NCI-H345 treated with DMSO at 0.1 percent for 48 hours (cell line): ENCODE measurements around the gene POTEB2.
"Not testable (repeated sequence)": the region's sequence is repeated elsewhere in the genome, so short reads cannot be mapped to it uniquely, and the experiment has no call there.

ENCODE experiments used
- DNase-seq: peaks from one replicate; lab custom pipeline; 2025; ENCODE audit not compliant: unreplicated experiment; lab: John Stamatoyannopoulos, UW

The POTEB2 gene

DNA sequence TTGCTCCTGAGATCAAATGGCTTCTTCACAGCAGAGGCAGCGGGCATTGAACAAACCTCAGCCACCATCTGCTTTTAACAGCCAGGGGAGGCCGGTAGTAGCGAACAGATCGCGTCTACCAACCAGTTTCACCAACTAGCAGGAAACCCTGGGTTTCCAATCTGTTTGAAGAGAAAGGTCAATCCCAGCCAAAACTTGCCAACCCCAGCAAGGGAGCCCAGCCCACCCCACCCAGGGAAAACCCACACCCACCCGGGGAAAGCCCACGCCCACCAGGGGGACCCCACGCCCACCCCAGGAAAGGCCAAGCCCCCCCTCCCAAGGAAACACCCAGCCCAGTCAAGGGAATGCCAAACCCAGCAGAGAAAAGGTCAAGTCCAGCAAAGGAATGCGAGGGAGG lies at the start of gene POTEB2:
Gene POTEB2, minus strand, starts transcription at position 101 of the 400 bp plus-strand sequence. Its CDS starts 33 bp downstream, at position 68.
- DNase-seq = not testable (repeated sequence)

DNA sequence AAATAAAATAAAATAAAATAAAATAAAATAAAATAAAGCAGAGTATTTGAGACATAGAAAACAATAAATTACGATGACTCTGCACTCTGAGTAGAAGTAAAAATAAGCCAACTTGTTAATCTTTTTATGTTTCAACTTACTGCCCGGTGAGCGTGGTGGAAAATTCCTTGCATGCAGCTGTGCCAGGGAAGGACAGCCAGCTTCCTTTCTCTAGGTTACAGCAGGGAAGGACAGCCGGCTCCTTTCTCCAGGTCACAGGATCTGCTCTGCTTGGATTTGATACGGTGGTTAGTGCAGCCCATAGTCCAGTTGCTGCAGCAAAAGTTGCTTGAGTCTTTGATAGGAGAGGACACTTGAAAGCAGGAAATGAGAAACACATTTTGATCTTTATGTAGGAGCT lies 13.8 kb upstream of the POTEB2 start:
- DNase-seq = not testable (repeated sequence)

DNA sequence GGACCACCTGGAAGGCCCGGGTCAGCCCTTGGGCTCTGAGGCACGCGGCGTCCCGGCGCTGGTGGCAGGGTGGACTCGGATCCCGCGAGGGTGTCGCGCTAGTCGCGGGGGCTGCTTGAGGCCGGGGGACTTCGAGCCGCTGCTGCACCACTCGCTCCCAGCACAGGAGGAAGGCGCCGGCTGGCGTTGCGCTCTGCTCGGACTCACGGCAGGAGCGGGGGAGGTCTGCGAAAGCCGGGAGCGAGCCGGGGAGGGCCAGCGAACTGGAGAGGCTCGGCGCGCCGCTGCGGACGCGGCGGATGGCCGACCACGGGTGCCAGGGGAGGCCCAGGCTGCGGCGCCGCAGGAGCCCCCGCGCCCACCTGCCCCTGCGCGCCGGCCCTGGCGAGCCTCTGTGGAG lies 12.3 kb upstream of the POTEB2 start:
- not testable (repeated sequence) for DNase-seq

DNA sequence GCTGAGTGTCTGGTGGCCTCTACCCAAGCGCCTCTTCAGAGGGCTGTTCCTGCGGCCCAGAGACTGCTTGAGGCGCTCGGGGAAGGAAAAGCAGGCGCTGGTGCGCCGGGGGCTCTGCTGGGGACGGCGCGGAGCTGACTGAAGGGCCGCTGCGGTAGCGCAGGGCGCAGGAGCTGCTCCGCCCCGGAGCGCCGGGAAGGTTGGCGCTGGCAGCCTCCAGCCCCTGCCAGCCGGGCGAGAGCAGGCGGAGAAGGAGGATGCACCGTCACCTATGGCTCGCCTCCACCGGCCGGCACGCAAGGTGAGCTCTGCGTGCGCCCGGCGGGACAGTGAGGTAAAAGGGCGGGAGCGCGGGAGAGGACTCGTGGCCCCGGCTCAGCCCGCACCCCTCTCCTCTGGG lies 11.7 kb upstream of the POTEB2 start:
- DNase-seq = not testable (repeated sequence)
